GM18499 (cell line): ENCODE data around the gene NRN1.
"Not testable (repeated sequence)": the region's sequence is repeated elsewhere in the genome, so short reads cannot be mapped to it uniquely, and the experiment has no call there.

ENCODE experiments used
- ATAC-seq: cut with Tn5 transposase; IDR thresholded peaks from one replicate; pipeline ENCODE4 v1.9.1; 2021; ENCODE audit warnings: moderate number of reproducible peaks; ENCODE audit not compliant: insufficient read depth, unreplicated experiment

The NRN1 gene

GRCh38 chr6:6006428-6007365 is at the start of gene NRN1:
TSS of gene NRN1 (minus strand) at chr6:6006925. CDS start at chr6:6006749, 176 bp downstream.
- no peak for ATAC-seq

GRCh38 chr6:6052216-6052615 is 45.5 kb upstream of the NRN1 start:
- ATAC-seq, result no peak

- ATAC-seq, result no peak
These were observed 40.0 kb upstream of the NRN1 start for GRCh38 chr6:6046716-6047115.

GRCh38 chr6:6039946-6040509 is 33.3 kb upstream of the NRN1 start:
- ATAC-seq, result no peak

GRCh38 chr6:6037179-6037578 is 30.5 kb upstream of the NRN1 start:
- no peak for ATAC-seq

- ATAC-seq, result no peak
These were observed 27.1 kb upstream of the NRN1 start for GRCh38 chr6:6033858-6034257.

- no peak for ATAC-seq
These were observed 19.9 kb upstream of the NRN1 start for GRCh38 chr6:6026513-6027205.

GRCh38 chr6:6025736-6026135 is 19.0 kb upstream of the NRN1 start:
- no peak for ATAC-seq

- ATAC-seq, result no peak
These were observed 17.5 kb upstream of the NRN1 start for GRCh38 chr6:6024220-6024619.

GRCh38 chr6:6022841-6023240 is 16.1 kb upstream of the NRN1 start:
- ATAC-seq, result not testable (repeated sequence)

- ATAC-seq, result no peak
These were observed 2.1 kb upstream of the NRN1 start for GRCh38 chr6:6008648-6009421.

- ATAC-seq, result no peak
These were observed 1.4 kb upstream of the NRN1 start for GRCh38 chr6:6008089-6008647.

GRCh38 chr6:6007366-6008088 is 802 bp upstream of the NRN1 start:
- ATAC-seq, result no peak

- no peak for ATAC-seq
These were observed 708 bp downstream of the NRN1 start for GRCh38 chr6:6006006-6006427.

GRCh38 chr6:6005051-6006005 is 1.4 kb downstream of the NRN1 start:
- ATAC-seq, result no peak

GRCh38 chr6:6004390-6004995 is 2.2 kb downstream of the NRN1 start:
- ATAC-seq, result no peak

GRCh38 chr6:6003621-6004366 is 2.9 kb downstream of the NRN1 start:
- no peak for ATAC-seq
